ENCODE measurements around the gene ETNK2. TPM values are rescaled to one million over a fixed set of nuclear protein-coding genes. Genes with fewer than 3 reads are reported as not detected.

ETNK2 gene
- total RNA-seq, 4 donors from 2014 or later, result 6.1 to 21.1 (median 9.5) TPM

GRCh38 chr1:204170494-204171155 is 18.8 kb upstream of the ETNK2 start:
- ATAC-seq, result no peak
- Histone ChIP-seq H3K4me1 (no peaks in the 10 kb centered on the region), H3K4me3 (no peak overlapping the region), H3K27me3 (peaks cover 36% of the 10 kb centered on the region), H3K27ac (no peak overlapping the region), H3K36me3 (no peaks in the 10 kb centered on the region), H3K9me3 (peaks cover 0 to 25% (median 3%) of the 10 kb centered on the region in 3 donors)
- TF ChIP-seq EP300 (IDR thresholded peaks at IDR 0.05) (no peak), POLR2AphosphoS5 (IDR thresholded peaks at IDR 0.05) (no peak), CTCF (IDR thresholded peaks at IDR 0.05) (no peak), POLR2A (IDR thresholded peaks at IDR 0.05) (no peak)
- 76 to 100% methylated on average over 2 to 3 of the region's 3 CpGs for WGBS, 2 donors (ENCODE audit: low coverage in 1 of 2)

- no peaks in the 10 kb centered on the region for H3K4me1 ChIP-seq
- no peaks in the 10 kb centered on the region for H3K36me3 ChIP-seq
- no peak for ATAC-seq
- TF ChIP-seq POLR2AphosphoS5 (IDR thresholded peaks at IDR 0.05) (no peak), POLR2A (IDR thresholded peaks at IDR 0.05) (no peak), EP300 (IDR thresholded peaks at IDR 0.05) (no peak), CTCF (IDR thresholded peaks at IDR 0.05) (no peak)
- H3K27ac ChIP-seq, result no peak overlapping the region
- H3K9me3 ChIP-seq, result peaks cover 0 to 25% (median 3%) of the 10 kb centered on the region in 3 donors
- H3K4me3 ChIP-seq, result no peak overlapping the region
- peaks cover 29% of the 10 kb centered on the region for H3K27me3 ChIP-seq
- WGBS, 2 donors (ENCODE audit: low coverage in 1 of 2), result 78 to 81% methylated on average over 4 of the region's 4 CpGs
These were observed 18.0 kb upstream of the ETNK2 start for GRCh38 chr1:204169858-204170257.

- 80% methylated on average over 5 of the region's 5 CpGs; no CpG with 5 or more reads in 1 of the 2 donors for WGBS, 2 donors (ENCODE audit: low coverage in 1 of 2)
- no peak overlapping the region for H3K4me3 ChIP-seq
- no peak for ATAC-seq
- H3K36me3 ChIP-seq, result no peaks in the 10 kb centered on the region
- peaks cover 0 to under 1% (median 0%) of the 10 kb centered on the region in 3 donors for H3K4me1 ChIP-seq
- H3K27ac ChIP-seq, result no peak overlapping the region
- TF ChIP-seq CTCF (IDR thresholded peaks at IDR 0.05), result no peak
- no peak for TF ChIP-seq EP300 (IDR thresholded peaks at IDR 0.05)
- no peak for TF ChIP-seq POLR2AphosphoS5 (IDR thresholded peaks at IDR 0.05)
- TF ChIP-seq POLR2A (IDR thresholded peaks at IDR 0.05), result no peak
- H3K9me3 ChIP-seq, result peaks cover 0 to 25% (median 3%) of the 10 kb centered on the region in 3 donors
- peaks cover 16% of the 10 kb centered on the region for H3K27me3 ChIP-seq
These were observed 15.9 kb upstream of the ETNK2 start for GRCh38 chr1:204167730-204168129.

- peaks cover 26% of the 10 kb centered on the region for H3K27me3 ChIP-seq
- 63% methylated on average over 4 of the region's 5 CpGs; no CpG with 5 or more reads in 1 of the 2 donors for WGBS, 2 donors (ENCODE audit: low coverage in 1 of 2)
- H3K36me3 ChIP-seq, result no peaks in the 10 kb centered on the region
- peaks cover 0 to 6% (median 0%) of the 10 kb centered on the region in 3 donors for H3K4me1 ChIP-seq
- peaks cover 0 to 25% (median 3%) of the 10 kb centered on the region in 3 donors for H3K9me3 ChIP-seq
- no peak for TF ChIP-seq EP300 (IDR thresholded peaks at IDR 0.05)
- TF ChIP-seq CTCF (IDR thresholded peaks at IDR 0.05), result no peak
- TF ChIP-seq POLR2A (IDR thresholded peaks at IDR 0.05), result no peak
- no peak for TF ChIP-seq POLR2AphosphoS5 (IDR thresholded peaks at IDR 0.05)
- ATAC-seq, result no peak
- H3K27ac ChIP-seq, result no peak within 1 kb of the TSS
- no peak within 1 kb of the TSS for H3K4me3 ChIP-seq
These were observed 14.4 kb upstream of the ETNK2 start, which contains the start of gene REN for GRCh38 chr1:204166219-204166618. Gene REN (minus strand): TSS chr1:204166337. CDS start chr1:204166293, 44 bp downstream.
